Right lobe of liver (tissue), 6 donors: ENCODE measurements around the gene INO80E. TPM values are rescaled to one million over a fixed set of nuclear protein-coding genes. Genes with fewer than 3 reads are reported as not detected.
"Not testable (repeated sequence)": the region's sequence is repeated elsewhere in the genome, so short reads cannot be mapped to it uniquely, and the experiment has no call there.

Source experiments
- ATAC-seq, 4 donors: fragments of 200-7000 bp; cut with Tn5 transposase; one replicate each; pipeline ENCODE4 v1.9.1; 2020; ENCODE audit warnings: mild to moderate bottlenecking in 4 of 4, moderate library complexity in 4 of 4
- DNase-seq, 3 donors: peaks; one replicate each; pipeline ENCODE4 v3.0.0-alpha.2; 2020
- H3K27ac ChIP-seq, 3 donors: fragments of 200-600 bp; one replicate each; pipeline ENCODE4 v1.8.0; 2022
- H3K27me3 ChIP-seq, 2 donors: fragments of 200-600 bp; one replicate each; pipeline ENCODE4 v1.8.0; 2022
- H3K36me3 ChIP-seq, 4 donors: fragments of 200-600 bp; sonication (generic) in 1 of 4; one replicate each; pipeline versions ENCODE4 v1.5.1 to v1.8.0; 2017 to 2022; ENCODE audit warnings: control low read depth in 1 of 4
- H3K4me1 ChIP-seq, 4 donors: fragments of 200-600 bp; sonication (generic) in 1 of 4; one replicate each; pipeline versions ENCODE4 v1.5.1 to v1.8.0; 2017 to 2022; ENCODE audit warnings: control low read depth in 1 of 4
- H3K4me3 ChIP-seq, 3 donors: fragments of 200-600 bp; one replicate each; pipeline ENCODE4 v1.8.0; 2022
- H3K9me3 ChIP-seq, 4 donors: fragments of 200-600 bp; sonication (generic) in 1 of 4; one replicate each; pipeline versions ENCODE4 v1.5.1 to v1.8.0; 2017 to 2022; ENCODE audit warnings: control low read depth in 1 of 4
- CTCF ChIP-seq, 4 donors: fragments of 200-600 bp in 3 of 4; fragments of 450-650 bp in 1 of 4; IDR thresholded peaks; one replicate each; pipeline versions ENCODE4 v1.5.1 to v1.8.0; 2016 to 2022; ENCODE audit warnings: antibody characterized with exemption in 4 of 4, mild to moderate bottlenecking in 2 of 4
- POLR2A ChIP-seq: fragments of 450-650 bp; IDR thresholded peaks from one replicate; pipeline ENCODE4 v1.6.1; 2017; ENCODE audit warnings: antibody characterized with exemption, mild to moderate bottlenecking
- WGBS: methylation state at CpG from one replicate; pipeline ENCODE4 v1.1.6; 2018; ENCODE audit warnings: low coverage, low lambda C conversion rate; ENCODE audit not compliant: insufficient coverage; ENCODE audit errors: missing lambda C conversion rate; 5-methylcytosine and 5-hydroxymethylcytosine counted together
- intact Hi-C, 2 donors: fragments of 100-400 bp; cut with DNase I; formaldehyde crosslinking; loops; one replicate each; pipeline versions ENCODE4 v1.11.2 to v1.14.1; 2022
- total RNA-seq, 6 experiments: library from RNA; depleted of rRNA in 2 of 6; stranded (reverse); fragments of >200 nt in 2 of 6; fragmentation: NEBNext Ultra II Directional in 3 of 6; extraction: Animal tissue kit (Norgen Biotek cat#: 25700) in 3 of 6; gene quantifications; one replicate each; pipeline versions ENCODE4 v1.1.0 to v1.2.4, GENCODE V29; 2016 to 2023
- donor health status: DM: no; HTN: yes; CAD: no.
- donor health status: DM: no; HTN: no; CAD: no.
- donor health status: DM: no; HTN: no; CAD: no.
- donor health status: DM: no; HTN: yes; CAD: no.
- donor health status: DM: no; HTN: yes; CAD: no.

The INO80E gene
- total RNA-seq, 6 experiments from 2014 or later = 22.3 to 45.8 (median 33.2) TPM

- Histone ChIP-seq H3K4me1 (no peaks in the 10 kb centered on the region), H3K36me3 (no peaks in the 10 kb centered on the region), H3K9me3 (no peaks in the 10 kb centered on the region), H3K27me3 (no peaks in the 10 kb centered on the region), H3K4me3 (no peak overlapping the region), H3K27ac (no peak overlapping the region)
- ATAC-seq = no peak
- DNase-seq = no peak
- TF ChIP-seq POLR2A = no peak
- no peak for TF ChIP-seq CTCF (IDR thresholded peaks at IDR 0.05)
- 43% methylated on average over 4 of the region's 5 CpGs for WGBS
- intact Hi-C loops = no loop called here
Measured at GRCh38 chr16:30040221-30040620, 44.2 kb downstream of the INO80E start.

- H3K4me3 ChIP-seq, H3K36me3 ChIP-seq, H3K4me1 ChIP-seq, ATAC-seq, H3K27ac ChIP-seq, intact Hi-C loops, DNase-seq, H3K27me3 ChIP-seq, H3K9me3 ChIP-seq: not testable (repeated sequence)
- WGBS = 89% methylated on average over 5 of the region's 5 CpGs
Measured at GRCh38 chr16:30040690-30041089, 44.6 kb downstream of the INO80E start.

- WGBS = 15% methylated on average over 5 of the region's 5 CpGs
- ATAC-seq = peak in 2 of 4 donors; percentile 47 to 49
Measured at GRCh38 chr16:30041841-30042240, 45.8 kb downstream of the INO80E start.

GRCh38 chr16:30046178-30046577 is 50.1 kb downstream of the INO80E start:
- no peak overlapping the region for H3K27ac ChIP-seq
- H3K4me3 ChIP-seq = no peak overlapping the region
- DNase-seq (no peak), ATAC-seq (no peak)
- TF ChIP-seq CTCF (IDR thresholded peaks at IDR 0.05) = no peak
- no peak for TF ChIP-seq POLR2A
- WGBS = 58% methylated on average over 6 of the region's 8 CpGs
- intact Hi-C loops = no loop called here
- no peaks in the 10 kb centered on the region for H3K9me3 ChIP-seq
- H3K4me1 ChIP-seq = no peaks in the 10 kb centered on the region
- no peaks in the 10 kb centered on the region for H3K36me3 ChIP-seq
- H3K27me3 ChIP-seq = no peaks in the 10 kb centered on the region

More at GRCh38 chr16:30041841-30042240, 45.8 kb downstream of the INO80E start:
- no peak for TF ChIP-seq POLR2A
- peak; percentile 22 to 59 (median 48) for TF ChIP-seq CTCF (IDR thresholded peaks at IDR 0.05)
- no peak for DNase-seq
- Histone ChIP-seq H3K4me1 (no peaks in the 10 kb centered on the region), H3K9me3 (no peaks in the 10 kb centered on the region), H3K4me3 (no peak overlapping the region), H3K36me3 (no peaks in the 10 kb centered on the region), H3K27me3 (no peaks in the 10 kb centered on the region), H3K27ac (no peak overlapping the region)
- intact Hi-C loops = no loop called here

- Histone ChIP-seq H3K9me3 (no peaks in the 10 kb centered on the region), H3K27ac (no peak overlapping the region), H3K4me1 (no peaks in the 10 kb centered on the region), H3K27me3 (no peaks in the 10 kb centered on the region), H3K36me3 (no peaks in the 10 kb centered on the region), H3K4me3 (no peak overlapping the region)
- no peak for TF ChIP-seq CTCF (IDR thresholded peaks at IDR 0.05)
- TF ChIP-seq POLR2A = no peak
- WGBS = 100% methylated on average over 1 of the region's 1 CpG
- intact Hi-C loops = no loop called here
- ATAC-seq = no peak
- no peak for DNase-seq
Measured at GRCh38 chr16:30046588-30046987, 50.5 kb downstream of the INO80E start.
